HepG2 (cell line): ENCODE measurements around the gene GFRA4.

Source experiments
- FOSL1 ChIP-seq: sonication (generic); formaldehyde crosslinking; IDR thresholded peaks from 2 replicates; pipeline ENCODE4 v1.9.0; 2021; ENCODE audit warnings: missing genetic modification reagents, borderline replicate concordance
- KLF13 ChIP-seq: sonication (generic); formaldehyde crosslinking; IDR thresholded peaks from 2 replicates; pipeline ENCODE4 v1.4.0; 2020; ENCODE audit warnings: mild to moderate bottlenecking, missing genetic modification reagents
- RELA ChIP-seq: sonication (generic); formaldehyde crosslinking; IDR thresholded peaks from 2 replicates; pipeline ENCODE4 v1.4.0; 2020; ENCODE audit warnings: missing genetic modification reagents
- RFX5 ChIP-seq: IDR thresholded peaks from 2 replicates; pipeline ENCODE4 v1.6.1; 2011; ENCODE audit warnings: low read depth, low read length, improper control_type of control experiment
- SP4 ChIP-seq: sonication (generic); formaldehyde crosslinking; IDR thresholded peaks from 2 replicates; pipeline ENCODE4 v1.8.1; 2023; ENCODE audit warnings: mild to moderate bottlenecking, missing genetic modification reagents
- ZNF20 ChIP-seq: sonication (generic); formaldehyde crosslinking; IDR thresholded peaks from 2 replicates; pipeline ENCODE4 v1.4.0; 2020; ENCODE audit warnings: mild to moderate bottlenecking, moderate library complexity, missing genetic modification reagents
- ZNF24 ChIP-seq: fragments of 450-650 bp; IDR thresholded peaks from 2 replicates; pipeline ENCODE4 v1.6.1; 2017; ENCODE audit warnings: antibody characterized with exemption, mild to moderate bottlenecking
- ZNF253 ChIP-seq: sonication (generic); formaldehyde crosslinking; IDR thresholded peaks from 2 replicates; pipeline ENCODE4 v1.8.0; 2022; ENCODE audit warnings: mild to moderate bottlenecking, missing genetic modification reagents, borderline replicate concordance

- no peak for TF ChIP-seq ZNF253 (CRISPR knock-in tag)
- no peak for TF ChIP-seq ZNF24
- no peak for TF ChIP-seq FOSL1 (CRISPR knock-in tag)
- no peak for TF ChIP-seq RFX5
- no peak for TF ChIP-seq KLF13 (CRISPR knock-in tag)
- no peak for TF ChIP-seq ZNF20
- no peak for TF ChIP-seq SP4 (CRISPR knock-in tag)
- no peak for TF ChIP-seq RELA
Observed at GRCh38 chr20:3629893-3630292, 33.3 kb downstream of the GFRA4 start.
